ENCODE results near the gene ANKRD33. TPM values are rescaled to one million over a fixed set of nuclear protein-coding genes. Genes with fewer than 3 reads are reported as not detected.

The ANKRD33 gene
- total RNA-seq, 2 experiments from 2014 or later: not detected

GRCh38 chr12:51910168-51910567 lies 22.3 kb downstream of the ANKRD33 start:
- intact Hi-C loops (cut with micrococcal nuclease): no loop called here
- no peaks in the 10 kb centered on the region for H3K9me3 Mint-ChIP-seq
- DNase-seq: no peak
- ChIA-PET CTCF (no interaction called here), POLR2A (no interaction called here)
- H3K27me3 Mint-ChIP-seq: peaks cover 21% of the 10 kb centered on the region
- no peak overlapping the region for H3K4me3 Mint-ChIP-seq
- no peak overlapping the region for H3K27ac Mint-ChIP-seq
- no peaks in the 10 kb centered on the region for H3K36me3 Mint-ChIP-seq
- H3K4me1 Mint-ChIP-seq (ENCODE audit: low read depth): no peaks in the 10 kb centered on the region

- POLR2A ChIA-PET: no interaction called here
- Mint-ChIP-seq H3K27ac (no peak overlapping the region), H3K27me3 (peaks cover 21% of the 10 kb centered on the region), H3K4me1 (ENCODE audit: low read depth) (no peaks in the 10 kb centered on the region), H3K9me3 (no peaks in the 10 kb centered on the region), H3K36me3 (no peaks in the 10 kb centered on the region), H3K4me3 (no peak overlapping the region)
- no peak for DNase-seq
- intact Hi-C loops (cut with micrococcal nuclease): no loop called here
- CTCF ChIA-PET: interaction anchor here (0.9 kb wide), 1 partner anchor 10 kb away, joined by 3 read pairs; no protein-coding TSS in a partner anchor
These were observed 22.8 kb downstream of the ANKRD33 start for GRCh38 chr12:51910691-51911090.

GRCh38 chr12:51911307-51911706 lies 23.4 kb downstream of the ANKRD33 start:
- H3K4me1 Mint-ChIP-seq (ENCODE audit: low read depth): no peaks in the 10 kb centered on the region
- CTCF ChIA-PET: interaction anchor here (0.9 kb wide), 1 partner anchor 10 kb away, joined by 3 read pairs; no protein-coding TSS in a partner anchor
- H3K36me3 Mint-ChIP-seq: no peaks in the 10 kb centered on the region
- no peak overlapping the region for H3K27ac Mint-ChIP-seq
- H3K4me3 Mint-ChIP-seq: no peak overlapping the region
- no peak for DNase-seq
- POLR2A ChIA-PET: no interaction called here
- no peaks in the 10 kb centered on the region for H3K9me3 Mint-ChIP-seq
- intact Hi-C loops (cut with micrococcal nuclease): no loop called here
- peaks cover 17% of the 10 kb centered on the region for H3K27me3 Mint-ChIP-seq

- H3K36me3 Mint-ChIP-seq: no peaks in the 10 kb centered on the region
- CTCF ChIA-PET: interaction anchor here (0.6 to 3.3 kb wide), 3 partner anchors 9 to 1087 kb away, joined by 3 to 21 read pairs (median 3); no protein-coding TSS in a partner anchor
- H3K4me1 Mint-ChIP-seq (ENCODE audit: low read depth): no peaks in the 10 kb centered on the region
- no peak for DNase-seq
- H3K27ac Mint-ChIP-seq: no peak overlapping the region
- no peaks in the 10 kb centered on the region for H3K9me3 Mint-ChIP-seq
- intact Hi-C loops (cut with micrococcal nuclease): no loop called here
- H3K4me3 Mint-ChIP-seq: no peak overlapping the region
- POLR2A ChIA-PET: no interaction called here
- H3K27me3 Mint-ChIP-seq: peaks cover 14% of the 10 kb centered on the region
These were observed 24.1 kb downstream of the ANKRD33 start for GRCh38 chr12:51911788-51912711.

GRCh38 chr12:51913071-51914033 lies 25.4 kb downstream of the ANKRD33 start:
- no peaks in the 10 kb centered on the region for H3K4me1 Mint-ChIP-seq (ENCODE audit: low read depth)
- H3K4me3 Mint-ChIP-seq: no peak overlapping the region
- ChIA-PET POLR2A (no interaction called here), CTCF (interaction anchor here (1.0 to 3.3 kb wide), 2 partner anchors 10 to 27 kb away, joined by 3 to 21 read pairs; no protein-coding TSS in a partner anchor)
- no peaks in the 10 kb centered on the region for H3K9me3 Mint-ChIP-seq
- intact Hi-C loops (cut with micrococcal nuclease): no loop called here
- H3K36me3 Mint-ChIP-seq: no peaks in the 10 kb centered on the region
- no peak overlapping the region for H3K27ac Mint-ChIP-seq
- H3K27me3 Mint-ChIP-seq: peaks cover 6% of the 10 kb centered on the region
- DNase-seq: no peak

- Mint-ChIP-seq H3K27me3 (no peaks in the 10 kb centered on the region), H3K4me3 (no peak overlapping the region), H3K36me3 (no peaks in the 10 kb centered on the region), H3K27ac (no peak overlapping the region), H3K9me3 (no peaks in the 10 kb centered on the region), H3K4me1 (ENCODE audit: low read depth) (no peaks in the 10 kb centered on the region)
- intact Hi-C loops (cut with micrococcal nuclease): no loop called here
- POLR2A ChIA-PET: no interaction called here
- CTCF ChIA-PET: interaction anchor here (3.3 kb wide), 1 partner anchor 9 kb away, joined by 21 read pairs; no protein-coding TSS in a partner anchor
- no peak for DNase-seq
These were observed 26.4 kb downstream of the ANKRD33 start for GRCh38 chr12:51914034-51914923.

- POLR2A ChIA-PET: no interaction called here
- DNase-seq: no peak
- Mint-ChIP-seq H3K36me3 (no peaks in the 10 kb centered on the region), H3K4me1 (ENCODE audit: low read depth) (no peaks in the 10 kb centered on the region), H3K27ac (no peak overlapping the region), H3K4me3 (no peak overlapping the region), H3K9me3 (no peaks in the 10 kb centered on the region), H3K27me3 (no peaks in the 10 kb centered on the region)
- intact Hi-C loops (cut with micrococcal nuclease): no loop called here
- CTCF ChIA-PET: interaction anchor here (3.3 kb wide), 1 partner anchor 8 kb away, joined by 21 read pairs; no protein-coding TSS in a partner anchor
These were observed 27.2 kb downstream of the ANKRD33 start for GRCh38 chr12:51915003-51915625.

GRCh38 chr12:51915951-51916350 lies 28.0 kb downstream of the ANKRD33 start:
- CTCF ChIA-PET: no interaction called here
- H3K4me3 Mint-ChIP-seq: no peak overlapping the region
- H3K27ac Mint-ChIP-seq: no peak overlapping the region
- intact Hi-C loops (cut with micrococcal nuclease): no loop called here
- H3K27me3 Mint-ChIP-seq: no peaks in the 10 kb centered on the region
- no peak for DNase-seq
- no peaks in the 10 kb centered on the region for H3K4me1 Mint-ChIP-seq (ENCODE audit: low read depth)
- POLR2A ChIA-PET: no interaction called here
- no peaks in the 10 kb centered on the region for H3K9me3 Mint-ChIP-seq
- no peaks in the 10 kb centered on the region for H3K36me3 Mint-ChIP-seq

- Mint-ChIP-seq H3K9me3 (no peaks in the 10 kb centered on the region), H3K27me3 (no peaks in the 10 kb centered on the region), H3K4me1 (ENCODE audit: low read depth) (no peaks in the 10 kb centered on the region), H3K27ac (no peak overlapping the region), H3K4me3 (no peak overlapping the region), H3K36me3 (no peaks in the 10 kb centered on the region)
- intact Hi-C loops (cut with micrococcal nuclease): no loop called here
- DNase-seq: no peak
- ChIA-PET CTCF (no interaction called here), POLR2A (no interaction called here)
These were observed 29.2 kb downstream of the ANKRD33 start for GRCh38 chr12:51917041-51917590.

GRCh38 chr12:51917746-51918453 lies 30.0 kb downstream of the ANKRD33 start:
- H3K4me3 Mint-ChIP-seq: no peak overlapping the region
- H3K4me1 Mint-ChIP-seq (ENCODE audit: low read depth): no peaks in the 10 kb centered on the region
- H3K36me3 Mint-ChIP-seq: no peaks in the 10 kb centered on the region
- intact Hi-C loops (cut with micrococcal nuclease): no loop called here
- H3K27ac Mint-ChIP-seq: no peak overlapping the region
- POLR2A ChIA-PET: interaction anchor here (0.6 kb wide), 1 partner anchor 54 kb away, joined by 3 read pairs; no protein-coding TSS in a partner anchor
- no peaks in the 10 kb centered on the region for H3K9me3 Mint-ChIP-seq
- no peak for DNase-seq
- no peaks in the 10 kb centered on the region for H3K27me3 Mint-ChIP-seq
- CTCF ChIA-PET: interaction anchor here (0.6 to 1.2 kb wide), 3 partner anchors 9 to 63 kb away, joined by 3 to 4 read pairs (median 3); no protein-coding TSS in a partner anchor
